ENCODE measurements around the gene MEA1. TPM values are rescaled to one million over a fixed set of nuclear protein-coding genes. Genes with fewer than 3 reads are reported as not detected.

The MEA1 gene
- total RNA-seq, 4 donors from 2014 or later: 39.1 to 81.7 (median 43.2) TPM

DNA sequence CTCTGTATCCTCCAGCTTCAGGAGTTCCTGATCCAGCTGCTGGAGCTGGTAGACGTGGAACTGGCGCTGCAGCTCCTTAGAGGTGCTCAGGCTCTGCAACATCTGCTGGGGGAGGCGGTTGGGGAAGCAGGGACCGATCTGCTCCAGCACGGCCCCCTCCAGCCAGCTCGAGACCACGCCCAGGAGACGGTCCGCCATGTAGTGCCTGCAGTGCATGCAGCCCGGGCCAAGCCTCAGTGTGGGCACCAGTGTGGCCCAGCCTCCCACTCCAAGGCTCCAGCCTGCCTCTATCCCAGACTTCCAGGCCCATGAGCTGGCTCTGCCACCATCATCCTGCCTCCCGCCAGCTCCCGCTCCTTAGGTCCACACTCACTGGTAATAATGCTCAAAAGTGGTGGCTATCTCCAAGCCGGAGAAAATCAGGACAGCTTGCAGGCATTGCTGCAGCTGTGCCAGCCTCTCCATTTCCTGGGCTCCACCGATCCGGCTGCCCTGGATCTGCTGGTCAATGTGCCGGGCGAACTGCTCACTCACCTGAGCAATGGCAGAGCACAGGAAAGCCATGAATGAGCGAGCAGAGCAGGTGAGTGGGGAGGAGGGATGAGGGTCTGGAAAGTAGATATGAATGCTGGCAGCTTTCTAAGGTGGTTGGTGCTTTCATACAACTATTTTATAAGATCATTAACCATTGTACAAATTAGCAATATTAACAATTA, 27.0 kb upstream of the MEA1 start:
- DNase-seq: no peak

GRCh38 chr6:43038727-43039126, 25.0 kb upstream of the MEA1 start:
- no peaks in the 10 kb centered on the region for H3K4me1 ChIP-seq
- no peak overlapping the region for H3K4me3 ChIP-seq
- H3K9me3 ChIP-seq: no peaks in the 10 kb centered on the region
- TF ChIP-seq POLR2A (IDR thresholded peaks at IDR 0.05): no peak
- TF ChIP-seq, protein P1, sequence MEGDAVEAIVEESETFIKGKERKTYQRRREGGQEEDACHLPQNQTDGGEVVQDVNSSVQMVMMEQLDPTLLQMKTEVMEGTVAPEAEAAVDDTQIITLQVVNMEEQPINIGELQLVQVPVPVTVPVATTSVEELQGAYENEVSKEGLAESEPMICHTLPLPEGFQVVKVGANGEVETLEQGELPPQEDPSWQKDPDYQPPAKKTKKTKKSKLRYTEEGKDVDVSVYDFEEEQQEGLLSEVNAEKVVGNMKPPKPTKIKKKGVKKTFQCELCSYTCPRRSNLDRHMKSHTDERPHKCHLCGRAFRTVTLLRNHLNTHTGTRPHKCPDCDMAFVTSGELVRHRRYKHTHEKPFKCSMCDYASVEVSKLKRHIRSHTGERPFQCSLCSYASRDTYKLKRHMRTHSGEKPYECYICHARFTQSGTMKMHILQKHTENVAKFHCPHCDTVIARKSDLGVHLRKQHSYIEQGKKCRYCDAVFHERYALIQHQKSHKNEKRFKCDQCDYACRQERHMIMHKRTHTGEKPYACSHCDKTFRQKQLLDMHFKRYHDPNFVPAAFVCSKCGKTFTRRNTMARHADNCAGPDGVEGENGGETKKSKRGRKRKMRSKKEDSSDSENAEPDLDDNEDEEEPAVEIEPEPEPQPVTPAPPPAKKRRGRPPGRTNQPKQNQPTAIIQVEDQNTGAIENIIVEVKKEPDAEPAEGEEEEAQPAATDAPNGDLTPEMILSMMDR (IDR thresholded peaks at IDR 0.05): no peak
- H3K36me3 ChIP-seq: no peaks in the 10 kb centered on the region
- H3K27me3 ChIP-seq: no peaks in the 10 kb centered on the region
- H3K27ac ChIP-seq: no peak overlapping the region
- intact Hi-C loops (cut with DNase I; ENCODE audit: low total_unique reads): no loop called here
- DNase-seq: no peak

More for the DNA sequence above, 27.0 kb upstream of the MEA1 start:
- H3K36me3 ChIP-seq: no peaks in the 10 kb centered on the region
- no peaks in the 10 kb centered on the region for H3K4me1 ChIP-seq
- intact Hi-C loops (cut with DNase I; ENCODE audit: low total_unique reads): no loop called here
- H3K9me3 ChIP-seq: no peaks in the 10 kb centered on the region
- no peak overlapping the region for H3K27ac ChIP-seq
- no peaks in the 10 kb centered on the region for H3K27me3 ChIP-seq
- H3K4me3 ChIP-seq: no peak overlapping the region
- TF ChIP-seq POLR2A (IDR thresholded peaks at IDR 0.05): no peak
- TF ChIP-seq, protein P1 (IDR thresholded peaks at IDR 0.05): no peak

GRCh38 chr6:43037706-43038105, 24.0 kb upstream of the MEA1 start:
- intact Hi-C loops (cut with DNase I; ENCODE audit: low total_unique reads): no loop called here
- no peak overlapping the region for H3K27ac ChIP-seq
- H3K4me3 ChIP-seq: no peak overlapping the region
- no peak for TF ChIP-seq POLR2A (IDR thresholded peaks at IDR 0.05)
- TF ChIP-seq, protein P1 (IDR thresholded peaks at IDR 0.05): no peak
- H3K9me3 ChIP-seq: no peaks in the 10 kb centered on the region
- H3K36me3 ChIP-seq: no peaks in the 10 kb centered on the region
- no peaks in the 10 kb centered on the region for H3K27me3 ChIP-seq
- no peak for DNase-seq
- H3K4me1 ChIP-seq: no peaks in the 10 kb centered on the region

DNA sequence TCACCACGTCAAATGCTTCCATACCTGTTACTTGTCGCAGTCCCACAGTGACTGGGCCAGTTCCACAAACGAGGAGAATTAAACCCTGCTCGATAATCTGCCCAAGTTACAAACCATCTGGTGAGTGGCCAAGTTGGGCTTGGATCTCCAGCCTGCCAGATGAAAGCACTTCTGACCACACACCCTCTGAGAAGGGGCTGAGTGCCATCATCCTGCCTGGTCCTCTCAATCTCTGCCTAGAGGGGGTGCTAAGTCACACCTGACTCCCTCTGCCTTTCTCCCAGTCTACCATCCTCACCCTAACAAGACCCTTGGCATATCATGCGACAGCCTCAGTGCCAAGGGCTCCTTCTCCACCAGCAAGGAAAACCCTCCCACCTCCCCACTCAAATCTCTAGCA, 23.5 kb upstream of the MEA1 start:
- H3K36me3 ChIP-seq: no peaks in the 10 kb centered on the region
- no peaks in the 10 kb centered on the region for H3K4me1 ChIP-seq
- TF ChIP-seq, protein P1 (IDR thresholded peaks at IDR 0.05): no peak
- TF ChIP-seq POLR2A (IDR thresholded peaks at IDR 0.05): no peak
- DNase-seq: no peak
- H3K27ac ChIP-seq: no peak overlapping the region
- intact Hi-C loops (cut with DNase I; ENCODE audit: low total_unique reads): no loop called here
- no peaks in the 10 kb centered on the region for H3K27me3 ChIP-seq
- H3K9me3 ChIP-seq: no peaks in the 10 kb centered on the region
- no peak overlapping the region for H3K4me3 ChIP-seq

DNA sequence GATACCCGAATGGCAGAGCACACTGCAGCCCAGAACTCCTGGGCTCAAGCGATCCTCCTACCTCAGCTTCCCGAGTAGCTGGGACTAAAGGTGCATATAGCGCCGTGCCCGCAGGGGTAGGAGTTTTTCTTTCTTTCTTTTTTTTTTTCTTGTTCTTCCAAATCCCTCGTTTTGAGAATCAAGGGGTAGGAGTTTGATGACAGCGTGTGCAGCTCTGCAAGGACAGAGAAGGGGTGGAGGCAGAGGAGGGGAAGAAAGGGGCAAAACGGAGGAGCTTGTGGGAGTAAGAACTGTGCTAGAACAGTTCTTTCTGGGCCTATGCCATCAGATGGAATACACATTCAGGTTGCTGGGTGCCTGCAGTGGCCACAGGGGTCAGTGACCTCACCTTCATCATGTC, 23.0 kb upstream of the MEA1 start:
- Histone ChIP-seq H3K27ac (no peak overlapping the region), H3K4me3 (no peak overlapping the region), H3K9me3 (no peaks in the 10 kb centered on the region), H3K36me3 (no peaks in the 10 kb centered on the region), H3K4me1 (no peaks in the 10 kb centered on the region), H3K27me3 (no peaks in the 10 kb centered on the region)
- no peak for TF ChIP-seq POLR2A (IDR thresholded peaks at IDR 0.05)
- TF ChIP-seq, protein P1 (IDR thresholded peaks at IDR 0.05): no peak
- intact Hi-C loops (cut with DNase I; ENCODE audit: low total_unique reads): no loop called here
- DNase-seq: no peak
